ENCODE results near the gene DNAI1.

DNA sequence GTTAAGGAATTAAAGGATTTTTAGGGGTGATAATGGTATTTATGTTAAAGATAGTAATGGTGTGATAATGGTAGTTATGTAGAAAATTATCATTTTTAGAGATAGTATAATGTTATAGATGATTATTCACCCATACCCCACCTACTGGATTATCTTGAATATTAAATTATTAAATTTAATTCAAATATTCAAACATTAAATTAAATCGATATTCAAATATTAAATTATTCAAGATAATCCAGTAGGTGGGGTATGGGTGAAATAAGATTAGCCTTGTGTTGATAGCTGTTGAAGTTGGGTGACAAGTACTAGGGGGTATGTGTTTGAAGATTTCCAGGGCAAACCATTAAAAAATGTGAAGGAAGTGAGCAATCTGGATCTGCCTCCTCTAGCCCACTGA, 15.8 kb upstream of the DNAI1 start:
- TF ChIP-seq GATA2 (IDR thresholded peaks at IDR 0.05; ENCODE audit: low read depth, low read length), result no peak
- no peak for TF ChIP-seq GATA3 (IDR thresholded peaks at IDR 0.05; ENCODE audit: low read depth, low read length)
